GM12801 (cell line): ENCODE data around the gene PHACTR1.

Experiments used
- TF ChIP-seq, protein P1 (sequence below): IDR thresholded peaks from one replicate; pipeline ENCODE4 v1.5.1; 2011; ENCODE audit warnings: control low read depth; ENCODE audit not compliant: insufficient read length; ENCODE audit errors: extremely low read depth

Gene PHACTR1

DNA sequence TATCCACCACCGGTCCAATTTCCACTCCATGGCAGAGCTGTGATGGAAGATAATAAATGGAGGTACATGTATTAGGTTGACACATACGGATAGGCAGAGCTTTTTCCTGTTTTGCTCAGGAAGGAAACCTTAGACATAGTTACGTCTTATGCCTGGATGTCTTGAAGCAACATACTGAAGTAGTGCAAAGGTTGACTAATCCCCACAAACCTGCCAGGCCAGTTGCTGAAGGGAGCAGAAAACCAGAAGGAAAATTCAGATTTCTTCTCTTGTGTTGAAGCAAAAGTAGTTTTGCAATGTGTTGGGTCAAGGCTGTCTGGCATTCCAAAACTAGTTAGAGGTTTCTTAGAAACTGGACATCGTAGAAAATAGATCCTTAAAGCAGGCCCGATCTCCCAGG, 68.7 kb downstream of the PHACTR1 start:
- TF ChIP-seq, protein P1, sequence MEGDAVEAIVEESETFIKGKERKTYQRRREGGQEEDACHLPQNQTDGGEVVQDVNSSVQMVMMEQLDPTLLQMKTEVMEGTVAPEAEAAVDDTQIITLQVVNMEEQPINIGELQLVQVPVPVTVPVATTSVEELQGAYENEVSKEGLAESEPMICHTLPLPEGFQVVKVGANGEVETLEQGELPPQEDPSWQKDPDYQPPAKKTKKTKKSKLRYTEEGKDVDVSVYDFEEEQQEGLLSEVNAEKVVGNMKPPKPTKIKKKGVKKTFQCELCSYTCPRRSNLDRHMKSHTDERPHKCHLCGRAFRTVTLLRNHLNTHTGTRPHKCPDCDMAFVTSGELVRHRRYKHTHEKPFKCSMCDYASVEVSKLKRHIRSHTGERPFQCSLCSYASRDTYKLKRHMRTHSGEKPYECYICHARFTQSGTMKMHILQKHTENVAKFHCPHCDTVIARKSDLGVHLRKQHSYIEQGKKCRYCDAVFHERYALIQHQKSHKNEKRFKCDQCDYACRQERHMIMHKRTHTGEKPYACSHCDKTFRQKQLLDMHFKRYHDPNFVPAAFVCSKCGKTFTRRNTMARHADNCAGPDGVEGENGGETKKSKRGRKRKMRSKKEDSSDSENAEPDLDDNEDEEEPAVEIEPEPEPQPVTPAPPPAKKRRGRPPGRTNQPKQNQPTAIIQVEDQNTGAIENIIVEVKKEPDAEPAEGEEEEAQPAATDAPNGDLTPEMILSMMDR: no peak

DNA sequence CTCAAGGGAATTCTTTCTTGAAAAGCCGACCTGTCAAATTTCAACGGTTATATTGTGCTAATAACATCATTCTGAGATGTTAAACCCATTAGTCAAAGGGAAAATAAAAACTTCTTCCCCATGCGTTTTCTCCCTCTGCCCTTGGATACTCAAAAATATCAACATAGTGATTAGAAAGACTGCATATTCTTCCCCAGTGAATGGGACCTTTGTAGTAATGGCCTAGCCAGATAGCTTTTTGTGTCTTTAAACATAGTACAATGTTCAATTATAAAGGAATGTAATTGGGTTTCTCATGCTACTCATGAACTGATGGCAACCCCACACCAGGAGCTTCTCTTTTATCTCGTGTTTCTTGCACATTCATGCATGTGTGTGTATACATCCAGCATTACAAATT, 69.4 kb downstream of the PHACTR1 start:
- TF ChIP-seq, protein P1: no peak

DNA sequence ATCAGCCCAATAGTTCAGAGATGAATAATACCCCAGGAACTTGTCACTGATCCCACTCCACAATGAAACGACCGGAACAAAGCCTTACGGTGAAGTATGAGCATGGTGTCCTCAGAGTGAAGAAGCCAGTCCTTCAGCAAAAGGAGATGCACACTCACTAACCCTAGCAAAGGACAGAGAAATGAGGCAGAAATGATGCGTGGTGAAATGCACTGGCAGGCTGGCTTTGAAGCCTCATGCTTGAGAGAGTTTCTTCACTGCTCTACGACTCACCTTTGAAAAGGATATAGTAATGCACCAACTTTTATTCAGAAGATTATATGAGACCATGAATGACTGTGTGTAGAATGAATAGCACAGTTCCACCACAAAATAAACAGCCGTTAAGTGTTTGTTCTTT, 74.8 kb downstream of the PHACTR1 start:
- TF ChIP-seq, protein P1: no peak

DNA sequence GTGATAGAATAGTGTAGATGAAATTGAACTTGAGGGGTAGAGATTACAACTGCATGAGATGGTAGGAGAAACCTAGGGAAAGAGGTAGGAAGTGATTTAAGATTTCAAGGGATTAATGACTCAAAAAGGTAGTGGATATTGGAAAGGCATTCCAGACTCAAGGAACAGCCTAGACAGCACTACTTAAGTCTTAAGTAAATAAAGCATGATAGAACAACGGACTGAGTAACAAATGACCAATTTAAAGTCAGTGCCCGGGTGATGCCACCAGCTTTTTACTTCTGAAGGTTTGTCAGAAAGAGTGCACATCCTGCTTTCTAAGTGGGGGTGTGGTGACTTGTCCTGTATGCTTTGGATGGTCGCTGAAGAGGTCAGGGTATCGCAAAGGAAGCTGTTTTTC, 81.8 kb downstream of the PHACTR1 start:
- TF ChIP-seq, protein P1: no peak

DNA sequence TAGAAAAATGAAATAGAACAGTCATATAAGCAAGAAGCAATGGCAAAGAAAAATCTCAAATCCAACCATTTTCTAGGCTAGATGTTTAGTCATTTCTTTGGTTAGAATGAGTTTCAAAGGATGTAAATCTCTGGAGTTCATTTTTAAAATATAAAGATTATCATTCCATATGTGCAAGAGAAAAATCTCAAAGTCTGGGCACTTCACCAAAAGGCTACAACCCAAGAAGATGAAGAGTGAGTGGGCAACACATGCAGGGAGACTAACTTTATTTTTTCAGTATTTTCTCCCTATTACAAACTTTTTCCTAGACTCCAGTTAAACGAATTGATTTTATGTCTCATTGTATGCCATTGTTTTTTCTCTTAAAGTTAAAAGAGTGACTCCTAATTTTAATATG, 83.6 kb downstream of the PHACTR1 start:
- TF ChIP-seq, protein P1: no peak

DNA sequence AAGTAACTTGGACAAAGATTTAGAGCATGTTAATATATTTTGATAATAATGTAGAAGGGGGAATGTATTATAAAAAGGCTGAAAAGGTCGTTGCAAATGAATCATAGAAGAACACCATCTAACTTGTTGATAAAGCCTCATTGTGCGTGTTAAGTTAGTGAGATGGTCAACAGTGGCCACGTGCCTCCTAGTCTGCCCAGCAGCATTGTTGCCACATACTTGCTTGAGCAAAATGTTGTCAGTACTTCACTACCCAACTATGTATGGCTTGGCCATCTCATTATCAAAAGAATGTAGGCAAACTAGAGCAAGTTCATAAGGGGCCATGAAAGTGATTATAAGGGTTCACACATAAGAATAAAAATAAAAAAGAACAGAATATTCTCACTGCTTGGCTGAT, 84.6 kb downstream of the PHACTR1 start:
- TF ChIP-seq, protein P1: no peak

DNA sequence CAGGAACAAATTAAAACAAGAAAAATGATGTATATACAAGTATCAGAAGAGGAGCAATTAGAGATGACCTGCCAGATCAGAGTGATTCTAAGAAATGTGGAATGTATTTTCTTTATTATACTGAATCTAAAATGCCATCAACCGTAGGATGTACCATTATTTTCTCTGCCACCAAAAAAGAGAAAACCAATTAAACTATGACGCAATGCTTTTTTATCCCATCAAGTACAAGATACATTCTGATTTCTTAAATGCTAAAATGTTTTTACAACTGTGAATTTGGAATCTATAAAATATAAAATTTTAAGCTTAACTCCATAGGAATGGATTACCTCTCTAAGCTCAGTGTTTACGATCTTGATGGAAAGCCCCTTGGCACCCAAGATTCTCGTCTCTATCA, 85.9 kb downstream of the PHACTR1 start:
- TF ChIP-seq, protein P1: no peak

DNA sequence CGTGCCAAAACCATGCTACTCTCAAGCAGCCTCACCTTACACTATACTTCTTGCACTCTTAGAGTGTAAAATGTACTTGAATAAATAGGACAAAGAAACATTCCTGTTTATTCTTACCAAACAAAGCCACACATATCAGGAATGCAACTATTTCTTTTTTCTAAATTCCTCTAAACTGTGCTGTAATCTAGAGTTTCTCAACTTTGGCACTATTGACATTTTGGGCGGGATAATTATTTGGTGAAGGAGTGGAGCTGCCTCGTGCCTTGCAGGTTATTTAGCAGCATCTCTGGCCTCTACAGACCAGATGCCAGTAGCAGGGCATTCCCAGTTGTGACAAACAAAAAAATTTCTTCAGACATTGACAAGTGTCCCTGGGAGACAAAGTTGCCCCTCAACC, 86.9 kb downstream of the PHACTR1 start:
- TF ChIP-seq, protein P1: no peak
